ENCODE data around the gene KIDINS220. TPM values are rescaled to one million over a fixed set of nuclear protein-coding genes. Genes with fewer than 3 reads are reported as not detected.

KIDINS220 gene
- total RNA-seq, 2 experiments from 2014 or later: 28.9 to 29.9 TPM

GRCh38 chr2:8841932-8842331 lies 4.5 kb upstream of the KIDINS220 start:
- peaks cover 1% of the 10 kb centered on the region for H3K36me3 Mint-ChIP-seq
- ATAC-seq (no peak), DNase-seq (no peak)
- no peak overlapping the region for H3K4me3 Mint-ChIP-seq
- no peaks in the 10 kb centered on the region for H3K9me3 Mint-ChIP-seq (ENCODE audit: low read depth)
- CTCF ChIA-PET: no interaction called here
- no peak overlapping the region for H3K27ac Mint-ChIP-seq
- peaks cover 4% of the 10 kb centered on the region for H3K4me1 Mint-ChIP-seq
- H3K27me3 Mint-ChIP-seq: peaks cover 18% of the 10 kb centered on the region

GRCh38 chr2:8840475-8841091 lies 3.2 kb upstream of the KIDINS220 start:
- CTCF ChIA-PET: no interaction called here
- Mint-ChIP-seq H3K4me3 (no peak overlapping the region), H3K36me3 (peaks cover 1% of the 10 kb centered on the region), H3K27me3 (peaks cover 7% of the 10 kb centered on the region), H3K9me3 (ENCODE audit: low read depth) (no peaks in the 10 kb centered on the region), H3K27ac (no peak overlapping the region), H3K4me1 (peaks cover 14% of the 10 kb centered on the region)
- DNase-seq (no peak), ATAC-seq (no peak)

GRCh38 chr2:8839189-8839965 lies 2.0 kb upstream of the KIDINS220 start:
- no peak overlapping the region for H3K4me3 Mint-ChIP-seq
- ATAC-seq (no peak), DNase-seq (no peak)
- H3K4me1 Mint-ChIP-seq: peaks cover 23% of the 10 kb centered on the region
- peaks cover 3% of the 10 kb centered on the region for H3K27me3 Mint-ChIP-seq
- CTCF ChIA-PET: no interaction called here
- H3K36me3 Mint-ChIP-seq: peaks cover 1% of the 10 kb centered on the region
- no peak overlapping the region for H3K27ac Mint-ChIP-seq
- H3K9me3 Mint-ChIP-seq (ENCODE audit: low read depth): no peaks in the 10 kb centered on the region

- H3K36me3 Mint-ChIP-seq: peaks cover 1% of the 10 kb centered on the region
- ATAC-seq (peak; percentile 4), DNase-seq (no peak)
- H3K4me1 Mint-ChIP-seq: peaks cover 29% of the 10 kb centered on the region
- CTCF ChIA-PET: interaction anchor here (0.6 to 1.1 kb wide), 3 partner anchors 35 to 1211 kb away, joined by 3 to 4 read pairs (median 4); no protein-coding TSS in a partner anchor
- H3K9me3 Mint-ChIP-seq (ENCODE audit: low read depth): no peaks in the 10 kb centered on the region
- H3K27me3 Mint-ChIP-seq: no peaks in the 10 kb centered on the region
- H3K27ac Mint-ChIP-seq: no peak overlapping the region
- no peak overlapping the region for H3K4me3 Mint-ChIP-seq
Measured at GRCh38 chr2:8837795-8838140, 355 bp upstream of the KIDINS220 start.

GRCh38 chr2:8835279-8835678 lies 2.1 kb downstream of the KIDINS220 start:
- no peaks in the 10 kb centered on the region for H3K9me3 Mint-ChIP-seq (ENCODE audit: low read depth)
- no peak overlapping the region for H3K27ac Mint-ChIP-seq
- H3K4me1 Mint-ChIP-seq: peaks cover 35% of the 10 kb centered on the region
- no peaks in the 10 kb centered on the region for H3K27me3 Mint-ChIP-seq
- ATAC-seq (no peak), DNase-seq (no peak)
- CTCF ChIA-PET: no interaction called here
- peaks cover 1% of the 10 kb centered on the region for H3K36me3 Mint-ChIP-seq
- H3K4me3 Mint-ChIP-seq: no peak overlapping the region

GRCh38 chr2:8833853-8834252 lies 3.6 kb downstream of the KIDINS220 start:
- ATAC-seq (no peak), DNase-seq (no peak)
- no peak overlapping the region for H3K27ac Mint-ChIP-seq
- no peaks in the 10 kb centered on the region for H3K9me3 Mint-ChIP-seq (ENCODE audit: low read depth)
- H3K27me3 Mint-ChIP-seq: no peaks in the 10 kb centered on the region
- peaks cover 38% of the 10 kb centered on the region for H3K4me1 Mint-ChIP-seq
- CTCF ChIA-PET: no interaction called here
- H3K4me3 Mint-ChIP-seq: no peak overlapping the region
- H3K36me3 Mint-ChIP-seq: peaks cover 1% of the 10 kb centered on the region

- ATAC-seq (no peak), DNase-seq (no peak)
- Mint-ChIP-seq H3K4me3 (no peak overlapping the region), H3K36me3 (peaks cover 3% of the 10 kb centered on the region), H3K27me3 (no peaks in the 10 kb centered on the region), H3K27ac (no peak overlapping the region), H3K9me3 (ENCODE audit: low read depth) (no peaks in the 10 kb centered on the region), H3K4me1 (peaks cover 34% of the 10 kb centered on the region)
- CTCF ChIA-PET: no interaction called here
Measured at GRCh38 chr2:8831516-8831915, 5.9 kb downstream of the KIDINS220 start.

- DNase-seq (no peak), ATAC-seq (no peak)
- Mint-ChIP-seq H3K4me1 (peaks cover 12% of the 10 kb centered on the region), H3K27ac (no peak overlapping the region), H3K27me3 (no peaks in the 10 kb centered on the region), H3K36me3 (peaks cover 12% of the 10 kb centered on the region), H3K4me3 (no peak overlapping the region), H3K9me3 (ENCODE audit: low read depth) (no peaks in the 10 kb centered on the region)
- CTCF ChIA-PET: interaction anchor here (1.0 kb wide), 1 partner anchor 10 kb away, joined by 6 read pairs; no protein-coding TSS in a partner anchor
Measured at GRCh38 chr2:8827729-8828128, 9.7 kb downstream of the KIDINS220 start.

- no peak overlapping the region for H3K4me3 Mint-ChIP-seq
- DNase-seq (no peak), ATAC-seq (no peak)
- H3K36me3 Mint-ChIP-seq: peaks cover 13% of the 10 kb centered on the region
- CTCF ChIA-PET: no interaction called here
- H3K9me3 Mint-ChIP-seq (ENCODE audit: low read depth): no peaks in the 10 kb centered on the region
- H3K4me1 Mint-ChIP-seq: peaks cover 2% of the 10 kb centered on the region
- no peaks in the 10 kb centered on the region for H3K27me3 Mint-ChIP-seq
- no peak overlapping the region for H3K27ac Mint-ChIP-seq
Measured at GRCh38 chr2:8822218-8822617, 15.2 kb downstream of the KIDINS220 start.

GRCh38 chr2:8821276-8822217 lies 15.9 kb downstream of the KIDINS220 start:
- no peaks in the 10 kb centered on the region for H3K9me3 Mint-ChIP-seq (ENCODE audit: low read depth)
- H3K27ac Mint-ChIP-seq: no peak overlapping the region
- H3K36me3 Mint-ChIP-seq: peaks cover 12% of the 10 kb centered on the region
- H3K4me3 Mint-ChIP-seq: no peak overlapping the region
- CTCF ChIA-PET: interaction anchor here (0.6 kb wide), 1 partner anchor 1073 kb away, joined by 3 read pairs; no protein-coding TSS in a partner anchor
- no peaks in the 10 kb centered on the region for H3K27me3 Mint-ChIP-seq
- ATAC-seq (no peak), DNase-seq (no peak)
- H3K4me1 Mint-ChIP-seq: peaks cover 2% of the 10 kb centered on the region

- CTCF ChIA-PET: no interaction called here
- Mint-ChIP-seq H3K4me3 (no peak overlapping the region), H3K36me3 (peaks cover 8% of the 10 kb centered on the region), H3K27ac (no peak overlapping the region), H3K9me3 (ENCODE audit: low read depth) (no peaks in the 10 kb centered on the region), H3K4me1 (peaks cover 2% of the 10 kb centered on the region), H3K27me3 (no peaks in the 10 kb centered on the region)
- no peak for ATAC-seq
- no peak for DNase-seq
Measured at GRCh38 chr2:8819948-8820347, 17.5 kb downstream of the KIDINS220 start.

- H3K4me1 Mint-ChIP-seq: no peaks in the 10 kb centered on the region
- CTCF ChIA-PET: interaction anchor here (1.7 kb wide), 1 partner anchor 11 kb away, joined by 4 read pairs; no protein-coding TSS in a partner anchor
- H3K27ac Mint-ChIP-seq: no peak overlapping the region
- no peaks in the 10 kb centered on the region for H3K27me3 Mint-ChIP-seq
- H3K36me3 Mint-ChIP-seq: peaks cover 5% of the 10 kb centered on the region
- ATAC-seq (no peak), DNase-seq (no peak)
- H3K4me3 Mint-ChIP-seq: no peak overlapping the region
- H3K9me3 Mint-ChIP-seq (ENCODE audit: low read depth): no peaks in the 10 kb centered on the region
Measured at GRCh38 chr2:8819194-8819593, 18.2 kb downstream of the KIDINS220 start.

- Mint-ChIP-seq H3K9me3 (ENCODE audit: low read depth) (no peaks in the 10 kb centered on the region), H3K4me3 (no peak overlapping the region), H3K4me1 (no peaks in the 10 kb centered on the region), H3K27me3 (no peaks in the 10 kb centered on the region), H3K36me3 (peaks cover 8% of the 10 kb centered on the region), H3K27ac (no peak overlapping the region)
- CTCF ChIA-PET: interaction anchor here (1.2 to 1.3 kb wide), 2 partner anchors 9 to 10 kb away, joined by 4 to 6 read pairs; no protein-coding TSS in a partner anchor
- no peak for DNase-seq
- no peak for ATAC-seq
Measured at GRCh38 chr2:8817221-8817620, 20.2 kb downstream of the KIDINS220 start.

All from activated CD8-positive, alpha-beta memory T cell treated with anti-CD3 and anti-CD28 coated beads, Interleukin-2, amount 10 ng/mL, durations not matched to agents 7 days and 5 days (primary cell).